HG02970 (cell line): ENCODE data around the gene NGFR.

Source experiments
- ATAC-seq: cut with Tn5 transposase; IDR thresholded peaks from one replicate; pipeline ENCODE4 v1.9.1; 2021; ENCODE audit warnings: mild to moderate bottlenecking, moderate library complexity, moderate number of reproducible peaks; ENCODE audit not compliant: unreplicated experiment, low FRiP score

Gene NGFR

DNA sequence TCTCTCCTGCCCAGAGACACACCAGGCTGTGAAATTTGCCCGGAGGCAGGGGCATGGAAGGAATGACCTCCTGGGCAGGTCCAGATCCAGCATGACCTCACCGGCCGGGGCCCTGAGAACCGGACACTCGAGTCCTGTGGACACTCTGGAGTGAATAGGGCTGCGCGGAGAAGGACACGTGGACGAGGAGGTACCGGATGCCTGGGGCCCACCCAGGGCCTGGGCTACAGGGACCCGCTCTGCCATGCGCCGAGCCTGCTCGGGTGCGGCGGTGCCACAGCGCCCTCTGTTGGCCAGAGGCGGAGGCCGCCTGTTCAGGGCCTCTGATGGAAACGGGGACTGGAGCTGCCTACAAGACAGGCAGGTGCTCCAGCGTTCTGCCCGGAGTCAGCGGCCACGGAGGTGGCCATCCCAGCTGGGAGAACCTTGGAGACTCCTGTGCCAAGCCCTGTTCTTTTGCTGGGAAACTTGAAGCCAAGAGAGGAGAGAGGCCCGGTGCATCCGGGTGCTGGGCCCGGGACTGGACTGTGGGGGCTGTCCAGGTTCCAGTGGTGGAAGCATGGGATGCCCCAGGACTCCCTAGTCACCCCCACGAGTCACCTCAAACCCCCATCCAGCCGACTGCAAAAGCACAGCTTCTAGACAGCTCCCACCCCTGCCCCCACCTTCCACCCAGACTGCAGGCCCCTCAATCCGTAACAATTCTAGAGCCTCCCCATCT lies 61.3 kb downstream of the NGFR start:
- ATAC-seq: no peak

DNA sequence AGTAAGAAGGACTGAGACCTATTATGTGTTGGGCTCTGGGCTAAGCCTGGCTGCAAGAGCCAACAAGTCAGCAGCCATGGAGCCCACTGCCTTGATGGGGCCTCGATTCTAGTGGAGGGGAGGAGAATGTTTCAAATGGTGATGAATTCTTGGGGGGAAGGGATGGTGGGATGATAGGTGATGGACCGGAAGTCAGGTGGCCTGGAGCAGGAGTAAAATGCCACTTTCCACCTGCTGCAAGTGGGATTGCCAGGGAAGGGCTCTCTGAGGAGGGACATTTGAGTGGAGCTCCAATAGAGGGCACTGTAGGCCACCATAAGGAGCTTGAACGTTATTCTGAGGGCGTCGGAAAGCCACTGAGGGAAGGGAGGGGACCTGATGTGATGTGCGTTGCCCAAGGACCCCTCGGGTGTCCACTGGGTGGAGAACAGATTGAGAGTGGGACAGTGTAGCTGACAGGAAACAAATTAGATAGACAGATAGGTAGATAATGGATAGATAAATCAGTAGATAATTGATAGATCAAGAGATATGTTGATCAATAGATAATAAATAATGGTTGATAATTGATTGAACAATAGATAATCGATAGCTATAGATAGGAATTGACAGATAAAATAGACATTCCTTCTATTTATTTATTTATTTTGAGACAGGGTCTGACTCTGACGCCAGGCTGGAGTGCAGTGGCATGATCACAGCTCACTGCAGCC lies 62.4 kb downstream of the NGFR start:
- no peak for ATAC-seq
